22Rv1 (cell line): ENCODE measurements around the gene LSM14A.
"Not testable (repeated sequence)": the region's sequence is repeated elsewhere in the genome, so short reads cannot be mapped to it uniquely, and the experiment has no call there.

Source experiments
- H3K27ac ChIP-seq: fragments of 450-650 bp; 2 replicates; pipeline ENCODE4 v1.5.1; 2017
- CTCF ChIP-seq: fragments of 450-650 bp; IDR thresholded peaks from 2 replicates; pipeline ENCODE4 v1.5.1; 2017; ENCODE audit warnings: mild to moderate bottlenecking
- ZFX ChIP-seq: fragments of 450-650 bp; IDR thresholded peaks from 2 replicates; pipeline ENCODE4 v1.6.1; 2017; ENCODE audit warnings: antibody characterized with exemption, borderline replicate concordance

The LSM14A gene

GRCh38 chr19:34189199-34189916 lies 17.1 kb downstream of the LSM14A start:
- 0 out of 2 replicates have a peak overlapping the region, but pooled peaks have one; percentile 3 for H3K27ac ChIP-seq
- TF ChIP-seq CTCF = no peak
- no peak for TF ChIP-seq ZFX

GRCh38 chr19:34189917-34190425 lies 17.7 kb downstream of the LSM14A start:
- no peak for TF ChIP-seq CTCF
- no peak for TF ChIP-seq ZFX
- H3K27ac ChIP-seq = no peak overlapping the region

- H3K27ac ChIP-seq = no peak overlapping the region
- TF ChIP-seq CTCF (no peak), ZFX (no peak)
Measured at GRCh38 chr19:34191355-34191962, 19.2 kb downstream of the LSM14A start.

- TF ChIP-seq CTCF = no peak
- no peak for TF ChIP-seq ZFX
- H3K27ac ChIP-seq = no peak overlapping the region
Measured at GRCh38 chr19:34193439-34193838, 21.1 kb downstream of the LSM14A start.

GRCh38 chr19:34193876-34194275 lies 21.6 kb downstream of the LSM14A start:
- no peak overlapping the region for H3K27ac ChIP-seq
- no peak for TF ChIP-seq ZFX
- TF ChIP-seq CTCF = no peak

GRCh38 chr19:34201133-34201532 lies 28.8 kb downstream of the LSM14A start:
- no peak for TF ChIP-seq ZFX
- no peak for TF ChIP-seq CTCF
- no peak overlapping the region for H3K27ac ChIP-seq

GRCh38 chr19:34205324-34205723 lies 33.0 kb downstream of the LSM14A start:
- H3K27ac ChIP-seq = not testable (repeated sequence)
